ENCODE data around the gene PADI3.

Gene PADI3

GRCh38 chr1:17293681-17294425, 45.0 kb downstream of the PADI3 start:
- Histone ChIP-seq H3K9me3 (ENCODE audit: control insufficient read depth in 1 of 2, low read length in 2 of 2) (peaks cover 0 to 3% of the 10 kb centered on the region in 2 donors), H3K36me3 (ENCODE audit: control insufficient read depth in 1 of 2, insufficient read depth in 2 of 2, low read length in 2 of 2) (no peaks in the 10 kb centered on the region), H3K4me1 (ENCODE audit: control insufficient read depth in 1 of 2, insufficient read depth in 2 of 2, low read length in 2 of 2) (no peaks in the 10 kb centered on the region), H3K4me3 (ENCODE audit: low read depth in 1 of 2, low read length in 2 of 2) (no peak overlapping the region), H3K27ac (ENCODE audit: low read length) (no peak overlapping the region), H3K27me3 (ENCODE audit: low read depth, low read length) (no peaks in the 10 kb centered on the region)

- Histone ChIP-seq H3K27me3 (ENCODE audit: low read depth, low read length) (no peaks in the 10 kb centered on the region), H3K36me3 (ENCODE audit: control insufficient read depth in 1 of 2, insufficient read depth in 2 of 2, low read length in 2 of 2) (no peaks in the 10 kb centered on the region), H3K9me3 (ENCODE audit: control insufficient read depth in 1 of 2, low read length in 2 of 2) (peaks cover 0 to 3% of the 10 kb centered on the region in 2 donors), H3K4me3 (ENCODE audit: low read depth in 1 of 2, low read length in 2 of 2) (no peak overlapping the region), H3K27ac (ENCODE audit: low read length) (no peak overlapping the region), H3K4me1 (ENCODE audit: control insufficient read depth in 1 of 2, insufficient read depth in 2 of 2, low read length in 2 of 2) (no peaks in the 10 kb centered on the region)
Measured at GRCh38 chr1:17295292-17295691, 46.4 kb downstream of the PADI3 start.

- Histone ChIP-seq H3K4me3 (ENCODE audit: low read depth in 1 of 2, low read length in 2 of 2) (no peak overlapping the region), H3K4me1 (ENCODE audit: control insufficient read depth in 1 of 2, insufficient read depth in 2 of 2, low read length in 2 of 2) (no peaks in the 10 kb centered on the region), H3K27me3 (ENCODE audit: low read depth, low read length) (no peaks in the 10 kb centered on the region), H3K9me3 (ENCODE audit: control insufficient read depth in 1 of 2, low read length in 2 of 2) (peaks cover 0 to 4% of the 10 kb centered on the region in 2 donors), H3K27ac (ENCODE audit: low read length) (no peak overlapping the region), H3K36me3 (ENCODE audit: control insufficient read depth in 1 of 2, insufficient read depth in 2 of 2, low read length in 2 of 2) (no peaks in the 10 kb centered on the region)
Measured at GRCh38 chr1:17296086-17296485, 47.2 kb downstream of the PADI3 start.

GRCh38 chr1:17297991-17298390, 49.1 kb downstream of the PADI3 start:
- Histone ChIP-seq H3K27ac (ENCODE audit: low read length) (no peak overlapping the region), H3K4me3 (ENCODE audit: low read depth in 1 of 2, low read length in 2 of 2) (no peak overlapping the region), H3K27me3 (ENCODE audit: low read depth, low read length) (no peaks in the 10 kb centered on the region), H3K4me1 (ENCODE audit: control insufficient read depth in 1 of 2, insufficient read depth in 2 of 2, low read length in 2 of 2) (no peaks in the 10 kb centered on the region), H3K9me3 (ENCODE audit: control insufficient read depth in 1 of 2, low read length in 2 of 2) (peaks cover 0 to 19% of the 10 kb centered on the region in 2 donors), H3K36me3 (ENCODE audit: control insufficient read depth in 1 of 2, insufficient read depth in 2 of 2, low read length in 2 of 2) (no peaks in the 10 kb centered on the region)

GRCh38 chr1:17301767-17302166, 52.9 kb downstream of the PADI3 start:
- no peak overlapping the region for H3K4me3 ChIP-seq (ENCODE audit: low read depth in 1 of 2, low read length in 2 of 2)
- H3K27me3 ChIP-seq (ENCODE audit: low read depth, low read length): no peaks in the 10 kb centered on the region
- H3K27ac ChIP-seq (ENCODE audit: low read length): no peak overlapping the region
- no peaks in the 10 kb centered on the region for H3K36me3 ChIP-seq (ENCODE audit: control insufficient read depth in 1 of 2, insufficient read depth in 2 of 2, low read length in 2 of 2)
- H3K4me1 ChIP-seq (ENCODE audit: control insufficient read depth in 1 of 2, insufficient read depth in 2 of 2, low read length in 2 of 2): no peaks in the 10 kb centered on the region
- peaks cover 0 to 16% of the 10 kb centered on the region in 2 donors for H3K9me3 ChIP-seq (ENCODE audit: control insufficient read depth in 1 of 2, low read length in 2 of 2)

- Histone ChIP-seq H3K4me1 (ENCODE audit: control insufficient read depth in 1 of 2, insufficient read depth in 2 of 2, low read length in 2 of 2) (no peaks in the 10 kb centered on the region), H3K9me3 (ENCODE audit: control insufficient read depth in 1 of 2, low read length in 2 of 2) (peaks cover 0 to 16% of the 10 kb centered on the region in 2 donors), H3K27ac (ENCODE audit: low read length) (no peak overlapping the region), H3K27me3 (ENCODE audit: low read depth, low read length) (peaks cover 7% of the 10 kb centered on the region), H3K36me3 (ENCODE audit: control insufficient read depth in 1 of 2, insufficient read depth in 2 of 2, low read length in 2 of 2) (no peaks in the 10 kb centered on the region), H3K4me3 (ENCODE audit: low read depth in 1 of 2, low read length in 2 of 2) (no peak overlapping the region)
Measured at GRCh38 chr1:17304151-17304825, 55.4 kb downstream of the PADI3 start.

- Histone ChIP-seq H3K4me3 (ENCODE audit: low read depth in 1 of 2, low read length in 2 of 2) (no peak overlapping the region), H3K27me3 (ENCODE audit: low read depth, low read length) (peaks cover 7% of the 10 kb centered on the region), H3K9me3 (ENCODE audit: control insufficient read depth in 1 of 2, low read length in 2 of 2) (peaks cover 0 to 16% of the 10 kb centered on the region in 2 donors), H3K4me1 (ENCODE audit: control insufficient read depth in 1 of 2, insufficient read depth in 2 of 2, low read length in 2 of 2) (no peaks in the 10 kb centered on the region), H3K36me3 (ENCODE audit: control insufficient read depth in 1 of 2, insufficient read depth in 2 of 2, low read length in 2 of 2) (no peaks in the 10 kb centered on the region), H3K27ac (ENCODE audit: low read length) (no peak overlapping the region)
Measured at GRCh38 chr1:17304826-17305175, 55.9 kb downstream of the PADI3 start.

- H3K27ac ChIP-seq (ENCODE audit: low read length): no peak overlapping the region
- peaks cover 0 to 16% of the 10 kb centered on the region in 2 donors for H3K9me3 ChIP-seq (ENCODE audit: control insufficient read depth in 1 of 2, low read length in 2 of 2)
- H3K27me3 ChIP-seq (ENCODE audit: low read depth, low read length): peaks cover 7% of the 10 kb centered on the region
- H3K36me3 ChIP-seq (ENCODE audit: control insufficient read depth in 1 of 2, insufficient read depth in 2 of 2, low read length in 2 of 2): no peaks in the 10 kb centered on the region
- H3K4me3 ChIP-seq (ENCODE audit: low read depth in 1 of 2, low read length in 2 of 2): no peak overlapping the region
- no peaks in the 10 kb centered on the region for H3K4me1 ChIP-seq (ENCODE audit: control insufficient read depth in 1 of 2, insufficient read depth in 2 of 2, low read length in 2 of 2)
Measured at GRCh38 chr1:17305576-17306095, 56.7 kb downstream of the PADI3 start.

GRCh38 chr1:17306407-17306806, 57.5 kb downstream of the PADI3 start:
- Histone ChIP-seq H3K4me3 (ENCODE audit: low read depth in 1 of 2, low read length in 2 of 2) (no peak overlapping the region), H3K36me3 (ENCODE audit: control insufficient read depth in 1 of 2, insufficient read depth in 2 of 2, low read length in 2 of 2) (no peaks in the 10 kb centered on the region), H3K4me1 (ENCODE audit: control insufficient read depth in 1 of 2, insufficient read depth in 2 of 2, low read length in 2 of 2) (no peaks in the 10 kb centered on the region), H3K27me3 (ENCODE audit: low read depth, low read length) (peaks cover 7% of the 10 kb centered on the region), H3K9me3 (ENCODE audit: control insufficient read depth in 1 of 2, low read length in 2 of 2) (peaks cover 0 to 13% of the 10 kb centered on the region in 2 donors), H3K27ac (ENCODE audit: low read length) (no peak overlapping the region)

- H3K27me3 ChIP-seq (ENCODE audit: low read depth, low read length): peaks cover 7% of the 10 kb centered on the region
- H3K4me3 ChIP-seq (ENCODE audit: low read depth in 1 of 2, low read length in 2 of 2): no peak overlapping the region
- peaks cover 0 to 11% of the 10 kb centered on the region in 2 donors for H3K9me3 ChIP-seq (ENCODE audit: control insufficient read depth in 1 of 2, low read length in 2 of 2)
- H3K4me1 ChIP-seq (ENCODE audit: control insufficient read depth in 1 of 2, insufficient read depth in 2 of 2, low read length in 2 of 2): no peaks in the 10 kb centered on the region
- no peaks in the 10 kb centered on the region for H3K36me3 ChIP-seq (ENCODE audit: control insufficient read depth in 1 of 2, insufficient read depth in 2 of 2, low read length in 2 of 2)
- H3K27ac ChIP-seq (ENCODE audit: low read length): no peak overlapping the region
Measured at GRCh38 chr1:17306921-17307320, 58.0 kb downstream of the PADI3 start.

- Histone ChIP-seq H3K27me3 (ENCODE audit: low read depth, low read length) (peaks cover 7% of the 10 kb centered on the region), H3K36me3 (ENCODE audit: control insufficient read depth in 1 of 2, insufficient read depth in 2 of 2, low read length in 2 of 2) (no peaks in the 10 kb centered on the region), H3K27ac (ENCODE audit: low read length) (no peak overlapping the region)
Measured at GRCh38 chr1:17307329-17307728, 58.4 kb downstream of the PADI3 start.

More at GRCh38 chr1:17307329-17307728, 58.4 kb downstream of the PADI3 start:
- no peaks in the 10 kb centered on the region for H3K4me1 ChIP-seq (ENCODE audit: control insufficient read depth in 1 of 2, insufficient read depth in 2 of 2, low read length in 2 of 2)
- no peak overlapping the region for H3K4me3 ChIP-seq (ENCODE audit: low read depth in 1 of 2, low read length in 2 of 2)
- peaks cover 0 to 7% of the 10 kb centered on the region in 2 donors for H3K9me3 ChIP-seq (ENCODE audit: control insufficient read depth in 1 of 2, low read length in 2 of 2)

Data from muscle layer of duodenum (tissue), 2 donors.